TTC549 (cell line): Measurements from ENCODE around the gene CXorf49.
"Not testable (repeated sequence)": the region's sequence is repeated elsewhere in the genome, so short reads cannot be mapped to it uniquely, and the experiment has no call there.

ENCODE experiments used
- FAIRE-seq: peaks from 2 replicates; lab custom pipeline; 2012; peaks lifted over from hg19 to GRCh38; lab: Jason Lieb, UNC

Gene CXorf49

GRCh38 chrX:71671938-71672337, 46.1 kb downstream of the CXorf49 start:
- FAIRE-seq: no peak

- no peak for FAIRE-seq
These were observed 46.9 kb downstream of the CXorf49 start for GRCh38 chrX:71671043-71671780.

- not testable (repeated sequence) for FAIRE-seq
These were observed 48.1 kb downstream of the CXorf49 start for GRCh38 chrX:71669947-71670346.

GRCh38 chrX:71669492-71669891, 48.6 kb downstream of the CXorf49 start:
- no peak for FAIRE-seq

- FAIRE-seq: no peak
These were observed 49.9 kb downstream of the CXorf49 start for GRCh38 chrX:71668248-71668595.

- no peak for FAIRE-seq
These were observed 50.5 kb downstream of the CXorf49 start, which contains the start of gene LOC101059915 for GRCh38 chrX:71667328-71668247. LOC101059915 (plus strand) TSS chrX:71667546.

GRCh38 chrX:71666240-71667223, 51.6 kb downstream of the CXorf49 start:
- FAIRE-seq: no peak

- FAIRE-seq: no peak
These were observed 52.3 kb downstream of the CXorf49 start for GRCh38 chrX:71665747-71666146.

GRCh38 chrX:71664889-71665491, 53.1 kb downstream of the CXorf49 start:
- FAIRE-seq: no peak
